GM23338 (cell line): ENCODE data around the gene CHGA. TPM values are rescaled to one million over a fixed set of nuclear protein-coding genes. Genes with fewer than 3 reads are reported as not detected.

ENCODE experiments used
- ATAC-seq: fragments of 200-7000 bp; cut with Tn5 transposase; 3 replicates; pipeline ENCODE4 v1.9.1; 2020
- DNase-seq: peaks from one replicate; pipeline ENCODE4 v3.0.0-alpha.2; 2015; ENCODE audit warnings: low spot score
- H2AFZ ChIP-seq: fragments of 200-600 bp; sonication (generic); 2 replicates; pipeline ENCODE4 v1.8.0; 2016; ENCODE audit warnings: antibody characterized with exemption, mild to moderate bottlenecking, moderate library complexity
- H3F3A ChIP-seq: fragments of 200-600 bp; sonication (generic); replicated peaks from 2 replicates; pipeline ENCODE4 v1.8.0; 2017; ENCODE audit warnings: antibody characterized with exemption, mixed run types, low read depth
- H3K27ac ChIP-seq: fragments of 200-600 bp; sonication (generic); 2 replicates; pipeline ENCODE4 v1.6.1; 2016; ENCODE audit warnings: low read depth
- H3K27me3 ChIP-seq: fragments of 200-600 bp; sonication (generic); 2 replicates; pipeline ENCODE4 v1.8.0; 2016; ENCODE audit warnings: mild to moderate bottlenecking, mixed run types, moderate library complexity; ENCODE audit not compliant: insufficient read depth
- H3K36me3 ChIP-seq: fragments of 200-600 bp; sonication (generic); 2 replicates; pipeline ENCODE4 v1.8.0; 2016; ENCODE audit warnings: mild to moderate bottlenecking; ENCODE audit not compliant: insufficient read depth
- H3K4me1 ChIP-seq: fragments of 200-600 bp; sonication (generic); 2 replicates; pipeline ENCODE4 v1.8.0; 2016; ENCODE audit warnings: mild to moderate bottlenecking, moderate library complexity; ENCODE audit not compliant: insufficient read depth
- H3K4me2 ChIP-seq: fragments of 200-600 bp; sonication (generic); 2 replicates; pipeline ENCODE4 v1.7.1; 2017; ENCODE audit warnings: mixed run types
- H3K4me3 ChIP-seq: fragments of 200-600 bp; sonication (generic); 2 replicates; pipeline ENCODE4 v1.6.1; 2016; ENCODE audit warnings: mixed run types
- H3K79me2 ChIP-seq: fragments of 200-600 bp; sonication (generic); replicated peaks from 2 replicates; pipeline ENCODE4 v1.8.0; 2017; ENCODE audit warnings: mild to moderate bottlenecking; ENCODE audit not compliant: insufficient read depth
- H3K9me2 ChIP-seq: fragments of 200-600 bp; sonication (generic); 2 replicates; pipeline ENCODE4 v1.8.0; 2017; ENCODE audit not compliant: insufficient read depth
- H4K20me1 ChIP-seq: fragments of 200-600 bp; sonication (generic); replicated peaks from 2 replicates; pipeline ENCODE4 v1.8.0; 2017; ENCODE audit warnings: mild to moderate bottlenecking; ENCODE audit not compliant: insufficient read depth
- H3K27ac Mint-ChIP-seq: 2 replicates; pipeline ENCODE4 v1.8.0; 2020; ENCODE audit warnings: inconsistent platforms, mild to moderate bottlenecking, moderate library complexity, mixed read lengths
- H3K27me3 Mint-ChIP-seq: 3 replicates; pipeline ENCODE4 v1.8.0; 2022; ENCODE audit warnings: low read depth, mild to moderate bottlenecking, moderate library complexity, mixed read lengths, inconsistent platforms; ENCODE audit not compliant: insufficient read depth, poor library complexity
- H3K36me3 Mint-ChIP-seq: 3 replicates; pipeline ENCODE4 v1.8.0; 2021; ENCODE audit warnings: low read depth, mild to moderate bottlenecking, inconsistent platforms, moderate library complexity, mixed read lengths
- H3K4me1 Mint-ChIP-seq: 3 replicates; pipeline ENCODE4 v1.8.0; 2020; ENCODE audit warnings: mild to moderate bottlenecking, inconsistent platforms, mixed read lengths
- H3K4me3 Mint-ChIP-seq: 3 replicates; pipeline ENCODE4 v1.8.0; 2021; ENCODE audit warnings: moderate library complexity, mild to moderate bottlenecking, inconsistent platforms, mixed read lengths
- H3K9me3 Mint-ChIP-seq: 3 replicates; pipeline ENCODE4 v1.8.0; 2020; ENCODE audit warnings: moderate library complexity, mild to moderate bottlenecking, inconsistent platforms, mixed read lengths
- CREB1 ChIP-seq: fragments of 250-450 bp; sonication (Bioruptor Pico); IDR thresholded peaks from 2 replicates; pipeline ENCODE4 v1.5.0; 2020; ENCODE audit warnings: low read depth, mild to moderate bottlenecking, moderate library complexity
- EZH2 ChIP-seq: fragments of 200-600 bp; sonication (generic); IDR thresholded peaks from one replicate; pipeline ENCODE4 v1.8.0; 2017; ENCODE audit warnings: antibody characterized with exemption, mild to moderate bottlenecking, low read depth; ENCODE audit not compliant: unreplicated experiment
- EZH2phosphoT487 ChIP-seq: fragments of 200-600 bp; sonication (generic); IDR thresholded peaks from one replicate; pipeline ENCODE4 v1.8.1; 2018; ENCODE audit warnings: antibody characterized with exemption; ENCODE audit not compliant: unreplicated experiment
- JUNB ChIP-seq: IDR thresholded peaks from one replicate; pipeline ENCODE4 v1.6.1; 2016; ENCODE audit warnings: antibody characterized with exemption; ENCODE audit not compliant: unreplicated experiment
- NANOG ChIP-seq: IDR thresholded peaks from 2 replicates; pipeline ENCODE4 v1.6.1; 2016; ENCODE audit warnings: antibody characterized with exemption, borderline replicate concordance
- POLR2AphosphoS5 ChIP-seq: IDR thresholded peaks from 2 replicates; pipeline ENCODE4 v1.6.1; 2016; ENCODE audit warnings: antibody characterized with exemption, low read depth
- STAT1 ChIP-seq: IDR thresholded peaks from one replicate; pipeline ENCODE4 v1.6.1; 2016; ENCODE audit warnings: antibody characterized with exemption; ENCODE audit not compliant: unreplicated experiment
- ZNF114 ChIP-seq: fragments of 250-450 bp; sonication (Bioruptor Pico); IDR thresholded peaks from 2 replicates; pipeline ENCODE4 v1.5.0; 2020; ENCODE audit warnings: mild to moderate bottlenecking, moderate library complexity
- ZNF331 ChIP-seq: fragments of 250-450 bp; sonication (Bioruptor Pico); IDR thresholded peaks from 2 replicates; pipeline ENCODE4 v1.5.0; 2020; ENCODE audit warnings: low read depth, mild to moderate bottlenecking, moderate library complexity
- polyA plus RNA-seq: library from polyadenylated mRNA; unstranded; fragments of >200 nt; fragmentation: Nextera tagmentation; extraction: Ambion mirVana; gene quantifications from 2 replicates; pipeline ENCODE4 v1.2.1, GENCODE V29; 2016
- total RNA-seq: library from RNA; depleted of rRNA; stranded (reverse); fragments of >200 nt; shearing (Covaris generic); gene quantifications from 2 replicates; pipeline ENCODE4 v1.2.3, GENCODE V29; 2014
- TF ChIP-seq, protein P1 (sequence below): fragments of 250-450 bp; sonication (Bioruptor Pico); IDR thresholded peaks from 2 replicates; pipeline ENCODE4 v1.5.0; 2020; ENCODE audit warnings: mild to moderate bottlenecking, moderate library complexity
- TF ChIP-seq, protein P2 (sequence below): IDR thresholded peaks from one replicate; pipeline ENCODE4 v1.6.1; 2018; ENCODE audit warnings: antibody characterized with exemption; ENCODE audit not compliant: unreplicated experiment
- TF ChIP-seq, protein P3 (sequence below), 2 experiments: fragments of 200-600 bp in 1 of 2; sonication (generic) in 1 of 2; conservative IDR thresholded peaks; 2 replicates each; pipeline versions ENCODE4 v1.5.1 to v1.6.1; 2016 to 2017; ENCODE audit warnings: antibody characterized with exemption in 2 of 2, low read depth in 2 of 2, mild to moderate bottlenecking in 2 of 2, moderate library complexity in 1 of 2
- TF ChIP-seq, protein P4 (sequence below): IDR thresholded peaks from 2 replicates; pipeline ENCODE4 v1.6.1; 2016; ENCODE audit warnings: antibody characterized with exemption

The CHGA gene
- total and polyA plus RNA-seq, 2 experiments from 2014 or later: 13.9 to 19.6 TPM

DNA sequence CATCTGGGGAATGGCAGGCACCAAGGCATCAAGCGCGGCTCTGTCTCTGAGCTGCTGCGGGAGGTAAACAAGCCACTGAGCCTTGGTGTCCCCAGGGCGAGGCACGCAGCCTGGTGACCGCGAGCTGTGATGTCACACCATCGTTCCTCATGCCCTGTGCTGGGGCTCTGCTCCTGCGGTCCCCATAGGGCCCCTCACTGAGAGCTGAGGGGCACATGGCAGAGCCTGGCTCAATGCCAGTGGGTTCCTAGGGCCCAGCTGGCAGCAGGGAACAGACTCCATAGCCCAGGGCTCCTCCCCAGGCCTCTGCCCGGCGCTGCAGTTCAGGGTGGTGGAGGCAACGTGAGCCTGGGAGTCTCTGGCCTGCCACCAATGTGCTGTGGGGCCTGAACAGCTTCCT, 22.6 kb downstream of the CHGA start:
- Histone ChIP-seq H3K9me2 (no peaks in the 10 kb centered on the region), H3K4me2 (no peak overlapping the region), H3K36me3 (no peaks in the 10 kb centered on the region; the same call in 1 of the 2 replicates), H4K20me1 (no peaks in the 10 kb centered on the region), H3K27ac (no peak overlapping the region), H3K27me3 (no peaks in the 10 kb centered on the region), H3F3A (no peaks in the 10 kb centered on the region), H2AFZ (no peak overlapping the region), H3K4me1 (no peaks in the 10 kb centered on the region), H3K4me3 (no peak overlapping the region), H3K79me2 (no peaks in the 10 kb centered on the region)
- H3K36me3 Mint-ChIP-seq: peaks cover 36% of the 10 kb centered on the region
- peaks cover 14% of the 10 kb centered on the region for H3K27me3 Mint-ChIP-seq
- ATAC-seq (no peak), DNase-seq (no peak)
- TF ChIP-seq POLR2AphosphoS5 (no peak), ZNF331 (CRISPR knock-in tag) (no peak), CREB1 (no peak), STAT1 (no peak), JUNB (no peak), ZNF114 (CRISPR knock-in tag) (no peak), EZH2 (no peak), EZH2phosphoT487 (no peak), NANOG (no peak)
- TF ChIP-seq, protein P1, sequence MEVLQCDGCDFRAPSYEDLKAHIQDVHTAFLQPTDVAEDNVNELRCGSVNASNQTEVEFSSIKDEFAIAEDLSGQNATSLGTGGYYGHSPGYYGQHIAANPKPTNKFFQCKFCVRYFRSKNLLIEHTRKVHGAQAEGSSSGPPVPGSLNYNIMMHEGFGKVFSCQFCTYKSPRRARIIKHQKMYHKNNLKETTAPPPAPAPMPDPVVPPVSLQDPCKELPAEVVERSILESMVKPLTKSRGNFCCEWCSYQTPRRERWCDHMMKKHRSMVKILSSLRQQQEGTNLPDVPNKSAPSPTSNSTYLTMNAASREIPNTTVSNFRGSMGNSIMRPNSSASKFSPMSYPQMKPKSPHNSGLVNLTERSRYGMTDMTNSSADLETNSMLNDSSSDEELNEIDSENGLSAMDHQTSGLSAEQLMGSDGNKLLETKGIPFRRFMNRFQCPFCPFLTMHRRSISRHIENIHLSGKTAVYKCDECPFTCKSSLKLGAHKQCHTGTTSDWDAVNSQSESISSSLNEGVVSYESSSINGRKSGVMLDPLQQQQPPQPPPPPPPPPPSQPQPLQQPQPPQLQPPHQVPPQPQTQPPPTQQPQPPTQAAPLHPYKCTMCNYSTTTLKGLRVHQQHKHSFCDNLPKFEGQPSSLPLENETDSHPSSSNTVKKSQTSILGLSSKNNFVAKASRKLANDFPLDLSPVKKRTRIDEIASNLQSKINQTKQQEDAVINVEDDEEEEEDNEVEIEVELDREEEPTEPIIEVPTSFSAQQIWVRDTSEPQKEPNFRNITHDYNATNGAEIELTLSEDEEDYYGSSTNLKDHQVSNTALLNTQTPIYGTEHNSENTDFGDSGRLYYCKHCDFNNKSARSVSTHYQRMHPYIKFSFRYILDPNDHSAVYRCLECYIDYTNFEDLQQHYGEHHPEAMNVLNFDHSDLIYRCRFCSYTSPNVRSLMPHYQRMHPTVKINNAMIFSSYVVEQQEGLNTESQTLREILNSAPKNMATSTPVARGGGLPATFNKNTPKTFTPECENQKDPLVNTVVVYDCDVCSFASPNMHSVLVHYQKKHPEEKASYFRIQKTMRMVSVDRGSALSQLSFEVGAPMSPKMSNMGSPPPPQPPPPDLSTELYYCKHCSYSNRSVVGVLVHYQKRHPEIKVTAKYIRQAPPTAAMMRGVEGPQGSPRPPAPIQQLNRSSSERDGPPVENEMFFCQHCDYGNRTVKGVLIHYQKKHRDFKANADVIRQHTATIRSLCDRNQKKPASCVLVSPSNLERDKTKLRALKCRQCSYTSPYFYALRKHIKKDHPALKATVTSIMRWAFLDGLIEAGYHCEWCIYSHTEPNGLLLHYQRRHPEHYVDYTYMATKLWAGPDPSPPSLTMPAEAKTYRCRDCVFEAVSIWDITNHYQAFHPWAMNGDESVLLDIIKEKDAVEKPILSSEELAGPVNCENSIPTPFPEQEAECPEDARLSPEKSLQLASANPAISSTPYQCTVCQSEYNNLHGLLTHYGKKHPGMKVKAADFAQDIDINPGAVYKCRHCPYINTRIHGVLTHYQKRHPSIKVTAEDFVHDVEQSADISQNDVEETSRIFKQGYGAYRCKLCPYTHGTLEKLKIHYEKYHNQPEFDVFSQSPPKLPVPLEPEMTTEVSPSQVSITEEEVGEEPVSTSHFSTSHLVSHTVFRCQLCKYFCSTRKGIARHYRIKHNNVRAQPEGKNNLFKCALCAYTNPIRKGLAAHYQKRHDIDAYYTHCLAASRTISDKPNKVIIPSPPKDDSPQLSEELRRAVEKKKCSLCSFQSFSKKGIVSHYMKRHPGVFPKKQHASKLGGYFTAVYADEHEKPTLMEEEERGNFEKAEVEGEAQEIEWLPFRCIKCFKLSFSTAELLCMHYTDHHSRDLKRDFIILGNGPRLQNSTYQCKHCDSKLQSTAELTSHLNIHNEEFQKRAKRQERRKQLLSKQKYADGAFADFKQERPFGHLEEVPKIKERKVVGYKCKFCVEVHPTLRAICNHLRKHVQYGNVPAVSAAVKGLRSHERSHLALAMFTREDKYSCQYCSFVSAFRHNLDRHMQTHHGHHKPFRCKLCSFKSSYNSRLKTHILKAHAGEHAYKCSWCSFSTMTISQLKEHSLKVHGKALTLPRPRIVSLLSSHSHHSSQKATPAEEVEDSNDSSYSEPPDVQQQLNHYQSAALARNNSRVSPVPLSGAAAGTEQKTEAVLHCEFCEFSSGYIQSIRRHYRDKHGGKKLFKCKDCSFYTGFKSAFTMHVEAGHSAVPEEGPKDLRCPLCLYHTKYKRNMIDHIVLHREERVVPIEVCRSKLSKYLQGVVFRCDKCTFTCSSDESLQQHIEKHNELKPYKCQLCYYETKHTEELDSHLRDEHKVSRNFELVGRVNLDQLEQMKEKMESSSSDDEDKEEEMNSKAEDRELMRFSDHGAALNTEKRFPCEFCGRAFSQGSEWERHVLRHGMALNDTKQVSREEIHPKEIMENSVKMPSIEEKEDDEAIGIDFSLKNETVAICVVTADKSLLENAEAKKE: no peak
- TF ChIP-seq, protein P2, sequence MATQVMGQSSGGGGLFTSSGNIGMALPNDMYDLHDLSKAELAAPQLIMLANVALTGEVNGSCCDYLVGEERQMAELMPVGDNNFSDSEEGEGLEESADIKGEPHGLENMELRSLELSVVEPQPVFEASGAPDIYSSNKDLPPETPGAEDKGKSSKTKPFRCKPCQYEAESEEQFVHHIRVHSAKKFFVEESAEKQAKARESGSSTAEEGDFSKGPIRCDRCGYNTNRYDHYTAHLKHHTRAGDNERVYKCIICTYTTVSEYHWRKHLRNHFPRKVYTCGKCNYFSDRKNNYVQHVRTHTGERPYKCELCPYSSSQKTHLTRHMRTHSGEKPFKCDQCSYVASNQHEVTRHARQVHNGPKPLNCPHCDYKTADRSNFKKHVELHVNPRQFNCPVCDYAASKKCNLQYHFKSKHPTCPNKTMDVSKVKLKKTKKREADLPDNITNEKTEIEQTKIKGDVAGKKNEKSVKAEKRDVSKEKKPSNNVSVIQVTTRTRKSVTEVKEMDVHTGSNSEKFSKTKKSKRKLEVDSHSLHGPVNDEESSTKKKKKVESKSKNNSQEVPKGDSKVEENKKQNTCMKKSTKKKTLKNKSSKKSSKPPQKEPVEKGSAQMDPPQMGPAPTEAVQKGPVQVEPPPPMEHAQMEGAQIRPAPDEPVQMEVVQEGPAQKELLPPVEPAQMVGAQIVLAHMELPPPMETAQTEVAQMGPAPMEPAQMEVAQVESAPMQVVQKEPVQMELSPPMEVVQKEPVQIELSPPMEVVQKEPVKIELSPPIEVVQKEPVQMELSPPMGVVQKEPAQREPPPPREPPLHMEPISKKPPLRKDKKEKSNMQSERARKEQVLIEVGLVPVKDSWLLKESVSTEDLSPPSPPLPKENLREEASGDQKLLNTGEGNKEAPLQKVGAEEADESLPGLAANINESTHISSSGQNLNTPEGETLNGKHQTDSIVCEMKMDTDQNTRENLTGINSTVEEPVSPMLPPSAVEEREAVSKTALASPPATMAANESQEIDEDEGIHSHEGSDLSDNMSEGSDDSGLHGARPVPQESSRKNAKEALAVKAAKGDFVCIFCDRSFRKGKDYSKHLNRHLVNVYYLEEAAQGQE: no peak
- TF ChIP-seq, protein P3, sequence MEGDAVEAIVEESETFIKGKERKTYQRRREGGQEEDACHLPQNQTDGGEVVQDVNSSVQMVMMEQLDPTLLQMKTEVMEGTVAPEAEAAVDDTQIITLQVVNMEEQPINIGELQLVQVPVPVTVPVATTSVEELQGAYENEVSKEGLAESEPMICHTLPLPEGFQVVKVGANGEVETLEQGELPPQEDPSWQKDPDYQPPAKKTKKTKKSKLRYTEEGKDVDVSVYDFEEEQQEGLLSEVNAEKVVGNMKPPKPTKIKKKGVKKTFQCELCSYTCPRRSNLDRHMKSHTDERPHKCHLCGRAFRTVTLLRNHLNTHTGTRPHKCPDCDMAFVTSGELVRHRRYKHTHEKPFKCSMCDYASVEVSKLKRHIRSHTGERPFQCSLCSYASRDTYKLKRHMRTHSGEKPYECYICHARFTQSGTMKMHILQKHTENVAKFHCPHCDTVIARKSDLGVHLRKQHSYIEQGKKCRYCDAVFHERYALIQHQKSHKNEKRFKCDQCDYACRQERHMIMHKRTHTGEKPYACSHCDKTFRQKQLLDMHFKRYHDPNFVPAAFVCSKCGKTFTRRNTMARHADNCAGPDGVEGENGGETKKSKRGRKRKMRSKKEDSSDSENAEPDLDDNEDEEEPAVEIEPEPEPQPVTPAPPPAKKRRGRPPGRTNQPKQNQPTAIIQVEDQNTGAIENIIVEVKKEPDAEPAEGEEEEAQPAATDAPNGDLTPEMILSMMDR (conservative IDR thresholded peaks at IDR 0.05; ENCODE audit: low read depth in 2 of 2): no peak
- TF ChIP-seq, protein P4, sequence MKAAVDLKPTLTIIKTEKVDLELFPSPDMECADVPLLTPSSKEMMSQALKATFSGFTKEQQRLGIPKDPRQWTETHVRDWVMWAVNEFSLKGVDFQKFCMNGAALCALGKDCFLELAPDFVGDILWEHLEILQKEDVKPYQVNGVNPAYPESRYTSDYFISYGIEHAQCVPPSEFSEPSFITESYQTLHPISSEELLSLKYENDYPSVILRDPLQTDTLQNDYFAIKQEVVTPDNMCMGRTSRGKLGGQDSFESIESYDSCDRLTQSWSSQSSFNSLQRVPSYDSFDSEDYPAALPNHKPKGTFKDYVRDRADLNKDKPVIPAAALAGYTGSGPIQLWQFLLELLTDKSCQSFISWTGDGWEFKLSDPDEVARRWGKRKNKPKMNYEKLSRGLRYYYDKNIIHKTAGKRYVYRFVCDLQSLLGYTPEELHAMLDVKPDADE: no peak
- no peak overlapping the region for H3K4me3 Mint-ChIP-seq
- H3K9me3 Mint-ChIP-seq: no peaks in the 10 kb centered on the region
- no peak overlapping the region for H3K27ac Mint-ChIP-seq
- no peaks in the 10 kb centered on the region; the same call in 2 of the 3 replicates for H3K4me1 Mint-ChIP-seq
